OCI-LY1 (cell line): ENCODE measurements around the gene ASIP.
"Not testable (repeated sequence)": the region's sequence is repeated elsewhere in the genome, so short reads cannot be mapped to it uniquely, and the experiment has no call there.

Experiments
- H2AFZ ChIP-seq: fragments of 200-600 bp; sonication (generic), shearing (Covaris generic); 2 replicates; pipeline ENCODE4 v1.6.0; 2014; ENCODE audit warnings: antibody characterized with exemption, mild to moderate bottlenecking, low read length
- H3F3A ChIP-seq: fragments of 200-600 bp; sonication (generic), shearing (Covaris generic); 2 replicates; pipeline ENCODE4 v1.6.0; 2014; ENCODE audit warnings: mild to moderate bottlenecking, antibody characterized with exemption, low read length, moderate library complexity; ENCODE audit not compliant: insufficient read depth
- H3K27ac ChIP-seq: fragments of 200-600 bp; sonication (generic); 2 replicates; pipeline ENCODE4 v1.5.1; 2014; ENCODE audit warnings: low read length, mixed run types, mild to moderate bottlenecking, low read depth; ENCODE audit not compliant: poor library complexity, severe bottlenecking
- H3K27me3 ChIP-seq: fragments of 200-600 bp; sonication (generic); 2 replicates; pipeline ENCODE4 v1.6.0; 2014; ENCODE audit warnings: antibody characterized with exemption, mild to moderate bottlenecking, low read length, moderate library complexity; ENCODE audit not compliant: insufficient read depth
- H3K36me3 ChIP-seq: fragments of 200-600 bp; sonication (generic); 2 replicates; pipeline ENCODE4 v1.6.1; 2014; ENCODE audit warnings: mild to moderate bottlenecking, antibody characterized with exemption, low read length, moderate library complexity, mixed read lengths; ENCODE audit not compliant: insufficient read depth
- H3K4me1 ChIP-seq: fragments of 200-600 bp; sonication (generic); 2 replicates; pipeline ENCODE4 v1.5.1; 2014; ENCODE audit warnings: mild to moderate bottlenecking, low read length, moderate library complexity; ENCODE audit not compliant: insufficient read depth, severe bottlenecking
- H3K4me2 ChIP-seq: fragments of 200-600 bp; sonication (generic), shearing (Covaris generic); 2 replicates; pipeline ENCODE4 v1.6.1; 2014; ENCODE audit warnings: low read length
- H3K4me3 ChIP-seq: fragments of 200-600 bp; sonication (generic); 2 replicates; pipeline ENCODE4 v1.5.1; 2014; ENCODE audit warnings: low read length, low read depth, mild to moderate bottlenecking, mixed read lengths; ENCODE audit not compliant: poor library complexity, severe bottlenecking
- H3K79me2 ChIP-seq: fragments of 200-600 bp; shearing (Covaris generic); 2 replicates; pipeline ENCODE4 v1.6.1; 2016; ENCODE audit warnings: mixed run types, low read length, mixed read lengths; ENCODE audit not compliant: insufficient read depth
- H3K9ac ChIP-seq: fragments of 200-600 bp; sonication (generic), shearing (Covaris generic); 2 replicates; pipeline ENCODE4 v1.6.1; 2014; ENCODE audit warnings: mild to moderate bottlenecking, low read length, mixed read lengths
- H3K9me2 ChIP-seq: fragments of 200-600 bp; sonication (generic), shearing (Covaris generic); 2 replicates; pipeline ENCODE4 v1.6.1; 2014; ENCODE audit warnings: low read depth, mild to moderate bottlenecking, low read length, mixed read lengths
- H3K9me3 ChIP-seq: fragments of 200-600 bp; shearing (Covaris generic); 2 replicates; pipeline ENCODE4 v1.6.1; 2014; ENCODE audit warnings: low read length, mixed read lengths
- H4K20me1 ChIP-seq: fragments of 200-600 bp; sonication (generic), shearing (Covaris generic); 2 replicates; pipeline ENCODE4 v1.6.0; 2016; ENCODE audit warnings: mild to moderate bottlenecking, low read length; ENCODE audit not compliant: insufficient read depth
- CTCF ChIP-seq: fragments of 200-600 bp; sonication (generic), shearing (Covaris generic); IDR thresholded peaks from 2 replicates; pipeline ENCODE4 v1.5.1; 2017; ENCODE audit warnings: mild to moderate bottlenecking, antibody characterized with exemption, low read length, moderate library complexity, mixed read lengths
- EZH2 ChIP-seq: fragments of 200-600 bp; sonication (generic), shearing (Covaris generic); IDR thresholded peaks from 2 replicates; pipeline ENCODE4 v1.8.0; 2017; ENCODE audit warnings: borderline replicate concordance, mixed run types, mild to moderate bottlenecking, antibody characterized with exemption, low read length, moderate library complexity, mixed read lengths

The ASIP gene

GRCh38 chr20:34200023-34200422, 41.2 kb upstream of the ASIP start:
- Histone ChIP-seq H3K27ac (no peak overlapping the region), H4K20me1 (no peaks in the 10 kb centered on the region), H3K27me3 (no peaks in the 10 kb centered on the region), H3K79me2 (no peaks in the 10 kb centered on the region), H3K9ac (no peak overlapping the region), H3K4me2 (no peak overlapping the region), H3K4me3 (no peak overlapping the region), H3F3A (no peaks in the 10 kb centered on the region), H3K9me3 (no peaks in the 10 kb centered on the region), H3K9me2 (no peaks in the 10 kb centered on the region), H3K4me1 (no peaks in the 10 kb centered on the region), H3K36me3 (no peaks in the 10 kb centered on the region), H2AFZ (no peak overlapping the region)
- TF ChIP-seq CTCF (no peak), EZH2 (no peak)

- H3K9me2 ChIP-seq: no peaks in the 10 kb centered on the region
- no peaks in the 10 kb centered on the region for H3K79me2 ChIP-seq
- no peaks in the 10 kb centered on the region for H3K27me3 ChIP-seq
- H3K4me2 ChIP-seq: no peak overlapping the region
- no peaks in the 10 kb centered on the region for H3K36me3 ChIP-seq
- no peak overlapping the region for H3K27ac ChIP-seq
- no peaks in the 10 kb centered on the region for H3K9me3 ChIP-seq
- no peak overlapping the region for H3K4me3 ChIP-seq
- H3K9ac ChIP-seq: no peak overlapping the region
- H3K4me1 ChIP-seq: no peaks in the 10 kb centered on the region
- TF ChIP-seq CTCF (no peak), EZH2 (no peak)
- H4K20me1 ChIP-seq: no peaks in the 10 kb centered on the region
- H2AFZ ChIP-seq: no peak overlapping the region
- H3F3A ChIP-seq: no peaks in the 10 kb centered on the region
Measured at GRCh38 chr20:34201531-34201930, 39.7 kb upstream of the ASIP start.

GRCh38 chr20:34205172-34205880, 35.9 kb upstream of the ASIP start:
- not testable (repeated sequence) for H3K27ac ChIP-seq, H3K4me2 ChIP-seq, H2AFZ ChIP-seq, H3F3A ChIP-seq, H3K27me3 ChIP-seq, H4K20me1 ChIP-seq, H3K4me1 ChIP-seq, H3K36me3 ChIP-seq, H3K9me2 ChIP-seq, H3K79me2 ChIP-seq, H3K9me3 ChIP-seq, H3K9ac ChIP-seq, H3K4me3 ChIP-seq

- Histone ChIP-seq H3K4me3 (no peak overlapping the region), H3K4me2 (no peak overlapping the region), H3K36me3 (no peaks in the 10 kb centered on the region; the same call in 1 of the 2 replicates), H3K79me2 (no peaks in the 10 kb centered on the region), H3K9me3 (peaks cover 9% of the 10 kb centered on the region), H4K20me1 (no peaks in the 10 kb centered on the region), H3K27me3 (no peaks in the 10 kb centered on the region; the same call in 1 of the 2 replicates), H3K9ac (no peak overlapping the region), H3K27ac (no peak overlapping the region), H3F3A (no peaks in the 10 kb centered on the region), H3K9me2 (no peaks in the 10 kb centered on the region), H3K4me1 (no peaks in the 10 kb centered on the region), H2AFZ (no peak overlapping the region)
- TF ChIP-seq EZH2 (no peak), CTCF (no peak)
Measured at GRCh38 chr20:34209111-34209510, 32.1 kb upstream of the ASIP start.
